SK-N-SH (cell line): ENCODE results near the gene SLC33A1. TPM values are rescaled to one million over a fixed set of nuclear protein-coding genes. Genes with fewer than 3 reads are reported as not detected.
"Not testable (repeated sequence)": the region's sequence is repeated elsewhere in the genome, so short reads cannot be mapped to it uniquely, and the experiment has no call there.

ENCODE experiments used
- CTCF ChIA-PET: fragments of 300-600, 350-600 bp; formaldehyde crosslinking; extraction: SDS; loops from one replicate; lab custom pipeline; 2021; lab: Yijun Ruan, JAX
- POLR2A ChIA-PET: fragments of 350-600 bp; sonication (Branson Sonifier 250); formaldehyde crosslinking; extraction: SDS; loops from one replicate; lab custom pipeline; 2020; ENCODE audit warnings: antibody characterized with exemption, inconsistent platforms; lab: Yijun Ruan, JAX
- DNase-seq: peaks from one replicate; pipeline ENCODE4 v3.0.0; 2012
- H2AFZ ChIP-seq: fragments of 200-600 bp; sonication (generic); 2 replicates; pipeline ENCODE4 v1.8.1; 2016; ENCODE audit warnings: antibody characterized with exemption, mild to moderate bottlenecking, low read depth
- H3F3A ChIP-seq: fragments of 200-600 bp; sonication (generic); replicated peaks from 2 replicates; pipeline ENCODE3; 2016; ENCODE audit warnings: antibody characterized with exemption, mild to moderate bottlenecking; ENCODE audit not compliant: insufficient read depth
- H3K27ac ChIP-seq, 2 experiments: fragments of 200-500 bp in 1 of 2; fragments of 200-600 bp in 1 of 2; sonication (Bioruptor generic) in 1 of 2; sonication (generic), shearing (Covaris generic) in 1 of 2; 2 replicates each; pipeline versions ENCODE4 v1.5.1 to v1.6.1; 2014 to 2016; ENCODE audit warnings: low read depth in 2 of 2, inconsistent platforms in 1 of 2, low read length in 1 of 2, mild to moderate bottlenecking in 1 of 2, mixed read lengths in 1 of 2
- H3K27me3 ChIP-seq: fragments of 200-600 bp; sonication (generic), shearing (Covaris generic); 2 replicates; pipeline ENCODE4 v1.6.1; 2016; ENCODE audit warnings: mixed run types; ENCODE audit not compliant: insufficient read depth
- H3K36me3 ChIP-seq, 2 experiments: fragments of 200-500 bp in 1 of 2; fragments of 200-600 bp in 1 of 2; sonication (Bioruptor generic) in 1 of 2; sonication (generic) in 1 of 2; replicated peaks in 1 of 2; 2 replicates each; pipeline versions ENCODE3 to v1.5.1; 2014 to 2016; ENCODE audit warnings: low read length in 1 of 2, mild to moderate bottlenecking in 1 of 2; ENCODE audit not compliant: insufficient read depth in 2 of 2, control insufficient read depth in 1 of 2
- H3K4me1 ChIP-seq, 2 experiments: fragments of 200-500 bp in 1 of 2; fragments of 200-600 bp in 1 of 2; sonication (Bioruptor generic) in 1 of 2; sonication (generic), shearing (Covaris generic) in 1 of 2; 2 replicates each; pipeline versions ENCODE4 v1.5.1 to v1.6.1; 2014 to 2016; ENCODE audit warnings: low read depth in 1 of 2, low read length in 1 of 2, mixed run types in 1 of 2; ENCODE audit not compliant: insufficient read depth in 2 of 2, control insufficient read depth in 1 of 2
- H3K4me2 ChIP-seq: fragments of 200-600 bp; sonication (generic), shearing (Covaris generic); 2 replicates; pipeline ENCODE4 v1.6.1; 2017; ENCODE audit warnings: mixed run types
- H3K4me3 ChIP-seq, 2 experiments: fragments of 200-500 bp in 1 of 2; fragments of 200-600 bp in 1 of 2; sonication (Bioruptor generic) in 1 of 2; sonication (generic), shearing (Covaris generic) in 1 of 2; 2 replicates each; pipeline versions ENCODE4 v1.5.1 to v1.8.1; 2014 to 2016; ENCODE audit warnings: low read depth in 2 of 2, inconsistent platforms in 1 of 2, low read length in 1 of 2, mild to moderate bottlenecking in 1 of 2, mixed read lengths in 1 of 2, moderate library complexity in 1 of 2
- H3K79me2 ChIP-seq: fragments of 200-600 bp; sonication (generic); 2 replicates; pipeline ENCODE4 v1.8.1; 2017; ENCODE audit warnings: mild to moderate bottlenecking; ENCODE audit not compliant: insufficient read depth
- H3K9ac ChIP-seq: fragments of 200-600 bp; sonication (generic); 2 replicates; pipeline ENCODE4 v1.6.1; 2017; ENCODE audit warnings: mixed run types
- H3K9me2 ChIP-seq: fragments of 200-600 bp; sonication (generic); 2 replicates; pipeline ENCODE4 v1.6.1; 2017; ENCODE audit warnings: mixed run types
- H3K9me3 ChIP-seq: fragments of 200-600 bp; sonication (generic); 2 replicates; pipeline ENCODE4 v1.6.1; 2017; ENCODE audit warnings: mixed run types, mild to moderate bottlenecking, moderate library complexity
- H4K20me1 ChIP-seq: fragments of 200-600 bp; sonication (generic); 2 replicates; pipeline ENCODE4 v1.6.1; 2017; ENCODE audit warnings: mild to moderate bottlenecking, mixed run types; ENCODE audit not compliant: insufficient read depth
- FOSL2 ChIP-seq: IDR thresholded peaks from 2 replicates; pipeline ENCODE4 v1.4.0; 2012; ENCODE audit warnings: low read depth, mild to moderate bottlenecking, moderate library complexity, borderline replicate concordance
- NFIC ChIP-seq: IDR thresholded peaks from 2 replicates; pipeline ENCODE4 v1.4.0; 2012; ENCODE audit warnings: borderline replicate concordance
- SMC3 ChIP-seq: IDR thresholded peaks from 2 replicates; pipeline ENCODE4 v1.6.1; 2012; ENCODE audit warnings: low read depth, low read length, improper control_type of control experiment
- TAF1 ChIP-seq: IDR thresholded peaks from 2 replicates; pipeline ENCODE4 v1.6.1; 2012; ENCODE audit warnings: low read depth, mild to moderate bottlenecking, low read length, moderate library complexity, borderline replicate concordance
- polyA plus RNA-seq, 3 experiments: library from polyadenylated mRNA; depleted of rRNA; stranded (reverse); fragments of >200 nt; gene quantifications; 2 replicates each; pipeline ENCODE4 v1.2.3, GENCODE V29; 2012
- TF ChIP-seq, protein P1 (sequence below): fragments of 200-600 bp; sonication (generic); IDR thresholded peaks from 2 replicates; pipeline ENCODE4 v1.6.1; 2017; ENCODE audit warnings: antibody characterized with exemption, mild to moderate bottlenecking, moderate library complexity
- TF ChIP-seq, protein P2 (sequence below): IDR thresholded peaks from 2 replicates; pipeline ENCODE4 v1.4.0; 2012; ENCODE audit warnings: low read depth

Gene SLC33A1
- polyA plus RNA-seq, 1 of the 3 experiments (the other 2 are of a cell fraction) = 10.3 TPM

DNA sequence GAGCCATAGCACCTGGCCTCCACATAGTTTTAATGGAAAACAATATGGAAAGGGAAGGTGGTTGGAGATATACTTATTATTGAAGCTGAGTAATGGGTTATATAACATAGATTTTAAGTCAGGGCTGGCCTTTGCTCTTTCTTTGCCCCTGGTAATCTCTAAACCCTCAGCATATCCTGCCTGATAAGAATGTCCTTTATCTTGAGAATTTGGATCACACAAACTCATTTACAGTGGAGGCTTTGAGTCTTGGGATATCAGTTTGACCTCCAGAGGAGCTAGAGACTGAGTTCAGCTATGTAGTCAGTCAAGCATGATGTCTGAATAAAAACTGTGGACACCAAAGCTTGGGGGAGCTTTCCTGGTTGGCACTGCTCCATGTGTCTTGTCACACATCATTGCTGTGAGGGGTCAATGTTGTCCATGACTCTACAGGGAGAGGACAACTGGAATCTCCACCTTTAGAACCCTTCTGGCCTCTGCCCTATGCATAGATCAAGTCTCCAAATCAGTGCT lies 39.1 kb downstream of the SLC33A1 start:
- TF ChIP-seq TAF1 (no peak), SMC3 (no peak), NFIC (no peak), FOSL2 (no peak)
- TF ChIP-seq, protein P1, sequence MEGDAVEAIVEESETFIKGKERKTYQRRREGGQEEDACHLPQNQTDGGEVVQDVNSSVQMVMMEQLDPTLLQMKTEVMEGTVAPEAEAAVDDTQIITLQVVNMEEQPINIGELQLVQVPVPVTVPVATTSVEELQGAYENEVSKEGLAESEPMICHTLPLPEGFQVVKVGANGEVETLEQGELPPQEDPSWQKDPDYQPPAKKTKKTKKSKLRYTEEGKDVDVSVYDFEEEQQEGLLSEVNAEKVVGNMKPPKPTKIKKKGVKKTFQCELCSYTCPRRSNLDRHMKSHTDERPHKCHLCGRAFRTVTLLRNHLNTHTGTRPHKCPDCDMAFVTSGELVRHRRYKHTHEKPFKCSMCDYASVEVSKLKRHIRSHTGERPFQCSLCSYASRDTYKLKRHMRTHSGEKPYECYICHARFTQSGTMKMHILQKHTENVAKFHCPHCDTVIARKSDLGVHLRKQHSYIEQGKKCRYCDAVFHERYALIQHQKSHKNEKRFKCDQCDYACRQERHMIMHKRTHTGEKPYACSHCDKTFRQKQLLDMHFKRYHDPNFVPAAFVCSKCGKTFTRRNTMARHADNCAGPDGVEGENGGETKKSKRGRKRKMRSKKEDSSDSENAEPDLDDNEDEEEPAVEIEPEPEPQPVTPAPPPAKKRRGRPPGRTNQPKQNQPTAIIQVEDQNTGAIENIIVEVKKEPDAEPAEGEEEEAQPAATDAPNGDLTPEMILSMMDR = no peak
- CTCF ChIA-PET = interaction anchor here (2.7 kb wide), 1 partner anchor 9 kb away, joined by 21 read pairs; the partner anchor contains the start of gene C3orf33
- no peaks in the 10 kb centered on the region for H3K9me2 ChIP-seq

GRCh38 chr3:155813224-155813623 lies 41.0 kb downstream of the SLC33A1 start:
- H3K4me3 ChIP-seq, H3F3A ChIP-seq, H3K27ac ChIP-seq, H3K4me1 ChIP-seq, H2AFZ ChIP-seq, H3K9ac ChIP-seq, H3K9me3 ChIP-seq, H3K9me2 ChIP-seq, H3K27me3 ChIP-seq, H3K4me2 ChIP-seq, H3K79me2 ChIP-seq, DNase-seq, H3K36me3 ChIP-seq, CTCF ChIA-PET, H4K20me1 ChIP-seq, POLR2A ChIA-PET: not testable (repeated sequence)

More for the DNA sequence above, 39.1 kb downstream of the SLC33A1 start:
- no peaks in the 10 kb centered on the region for H3K9me3 ChIP-seq
- POLR2A ChIA-PET = no interaction called here
- H3K27me3 ChIP-seq = no peaks in the 10 kb centered on the region
- no peak overlapping the region for H3K4me3 ChIP-seq
- H3K27ac ChIP-seq = no peak overlapping the region
- H3K4me1 ChIP-seq = no peaks in the 10 kb centered on the region
- H3K9ac ChIP-seq = no peak overlapping the region
- no peaks in the 10 kb centered on the region for H4K20me1 ChIP-seq
- no peak overlapping the region for H3K4me2 ChIP-seq
- no peak for DNase-seq
- no peaks in the 10 kb centered on the region for H3K36me3 ChIP-seq
- H3K79me2 ChIP-seq = no peaks in the 10 kb centered on the region
- H2AFZ ChIP-seq = no peak overlapping the region
- peaks cover 9% of the 10 kb centered on the region for H3F3A ChIP-seq

DNA sequence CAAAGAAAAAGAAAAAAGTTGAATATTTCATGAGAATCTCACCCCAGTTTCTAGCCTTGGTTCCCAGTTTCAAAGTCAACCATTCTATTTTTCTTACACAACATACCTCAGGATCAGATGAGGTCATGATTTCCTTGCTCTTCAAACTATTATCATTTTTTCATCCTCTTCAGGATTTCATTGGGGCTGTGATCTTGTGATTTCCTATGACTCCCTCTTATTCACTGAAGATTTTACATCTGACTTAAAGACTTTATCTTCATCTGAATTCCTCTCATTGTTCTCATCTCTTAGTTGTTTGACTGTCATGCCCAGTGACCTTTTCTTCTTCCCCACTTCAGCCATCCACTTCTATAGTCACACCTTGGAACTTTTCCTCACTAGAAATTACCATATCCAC lies 45.0 kb downstream of the SLC33A1 start:
- H3F3A ChIP-seq = peaks cover 6% of the 10 kb centered on the region
- H4K20me1 ChIP-seq = no peaks in the 10 kb centered on the region
- no peaks in the 10 kb centered on the region for H3K36me3 ChIP-seq
- no peaks in the 10 kb centered on the region for H3K9me2 ChIP-seq
- H3K27me3 ChIP-seq = no peaks in the 10 kb centered on the region
- no peaks in the 10 kb centered on the region for H3K9me3 ChIP-seq
- no peak overlapping the region; the same call in 1 of the 2 replicates for H2AFZ ChIP-seq
- H3K79me2 ChIP-seq = no peaks in the 10 kb centered on the region
- no peak overlapping the region for H3K9ac ChIP-seq
- H3K4me1 ChIP-seq = peaks cover 0 to 5% of the 10 kb centered on the region in 2 experiments; a peak in 1 of 4 replicates
- no peak overlapping the region for H3K4me2 ChIP-seq
- ChIA-PET CTCF (no interaction called here), POLR2A (no interaction called here)
- DNase-seq = no peak
- TF ChIP-seq, protein P2, sequence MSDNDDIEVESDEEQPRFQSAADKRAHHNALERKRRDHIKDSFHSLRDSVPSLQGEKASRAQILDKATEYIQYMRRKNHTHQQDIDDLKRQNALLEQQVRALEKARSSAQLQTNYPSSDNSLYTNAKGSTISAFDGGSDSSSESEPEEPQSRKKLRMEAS = no peak
- H3K4me3 ChIP-seq = no peak overlapping the region
- H3K27ac ChIP-seq = peak overlapping the region in 1 of 2 experiments; percentile 35; a peak in 1 of 4 replicates
